ENCODE data around the gene DHFR2.
"Not testable (repeated sequence)": the region's sequence is repeated elsewhere in the genome, so short reads cannot be mapped to it uniquely, and the experiment has no call there.

Gene DHFR2

DNA sequence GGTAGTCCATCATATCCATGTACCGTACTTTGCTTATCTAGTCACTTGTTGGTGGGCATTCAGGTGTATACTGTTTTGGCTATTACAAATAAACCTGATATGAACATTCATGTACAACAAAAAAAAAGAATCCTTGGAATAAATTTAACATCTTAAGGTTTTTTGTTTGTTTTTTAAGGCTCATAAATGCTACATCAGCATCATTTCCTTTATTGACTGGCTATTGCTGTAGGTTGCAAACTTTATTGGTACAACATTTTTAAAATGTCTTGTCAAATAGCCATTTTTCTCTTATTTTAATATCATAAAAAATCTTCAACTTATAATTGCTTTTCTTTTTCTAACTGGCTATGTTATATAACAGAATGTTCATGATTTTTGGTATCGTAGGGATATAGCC lies 16.2 kb downstream of the DHFR2 start:
- H3K9ac ChIP-seq (ENCODE audit: low read length): no peak overlapping the region
- H2AK5ac ChIP-seq (ENCODE audit: low read length, severe bottlenecking): no peak overlapping the region
- H3K23ac ChIP-seq (ENCODE audit: low read length in 2 of 2): no peak overlapping the region
- no peak overlapping the region for H3K18ac ChIP-seq (ENCODE audit: low read depth in 1 of 2, low read length in 2 of 2)
- H3K36me3 ChIP-seq (ENCODE audit: control insufficient read depth in 1 of 2, insufficient read depth in 2 of 2, low read depth in 1 of 2, low read length in 2 of 2): peaks cover 12 to 17% of the 10 kb centered on the region in 2 experiments
- no peak overlapping the region for H2AFZ ChIP-seq (ENCODE audit: low read depth, low read length)
- H4K91ac ChIP-seq (ENCODE audit: low read length): no peak overlapping the region
- H3K4ac ChIP-seq (ENCODE audit: low read depth in 1 of 2, low read length in 2 of 2): no peak overlapping the region
- no peak overlapping the region for H2BK5ac ChIP-seq (ENCODE audit: low read depth, low read length, poor library complexity, severe bottlenecking)
- no peak overlapping the region for H3K4me3 ChIP-seq (ENCODE audit: insufficient read depth in 1 of 2, low read depth in 1 of 2, low read length in 2 of 2)
- H3K79me1 ChIP-seq (replicated peaks; ENCODE audit: low read length, poor library complexity, severe bottlenecking): peaks cover 5% of the 10 kb centered on the region
- no peak overlapping the region for H3K14ac ChIP-seq (ENCODE audit: low read length in 2 of 2)
- no peak overlapping the region for H2BK12ac ChIP-seq (ENCODE audit: low read length in 2 of 2)
- no CpG with 5 or more reads among the region's 2 CpGs for WGBS
- H3K9me3 ChIP-seq (ENCODE audit: control insufficient read depth, low read length): no peaks in the 10 kb centered on the region
- H3K27me3 ChIP-seq (ENCODE audit: control insufficient read depth in 1 of 2, insufficient read depth in 1 of 2, low read length in 2 of 2): no peaks in the 10 kb centered on the region
- H2BK120ac ChIP-seq (ENCODE audit: low read depth, low read length): no peak overlapping the region
- H3K27ac ChIP-seq (ENCODE audit: low read length, poor library complexity, severe bottlenecking): no peak overlapping the region
- H4K8ac ChIP-seq (ENCODE audit: low read length): no peak overlapping the region
- no peaks in the 10 kb centered on the region for H3K4me1 ChIP-seq (ENCODE audit: control insufficient read depth, insufficient read depth, low read depth, low read length)
- H2BK15ac ChIP-seq (ENCODE audit: low read depth, poor library complexity, severe bottlenecking): no peak overlapping the region
- no peak for DNase-seq
- no peak overlapping the region for H3K4me2 ChIP-seq (ENCODE audit: low read length, poor library complexity, severe bottlenecking)

DNA sequence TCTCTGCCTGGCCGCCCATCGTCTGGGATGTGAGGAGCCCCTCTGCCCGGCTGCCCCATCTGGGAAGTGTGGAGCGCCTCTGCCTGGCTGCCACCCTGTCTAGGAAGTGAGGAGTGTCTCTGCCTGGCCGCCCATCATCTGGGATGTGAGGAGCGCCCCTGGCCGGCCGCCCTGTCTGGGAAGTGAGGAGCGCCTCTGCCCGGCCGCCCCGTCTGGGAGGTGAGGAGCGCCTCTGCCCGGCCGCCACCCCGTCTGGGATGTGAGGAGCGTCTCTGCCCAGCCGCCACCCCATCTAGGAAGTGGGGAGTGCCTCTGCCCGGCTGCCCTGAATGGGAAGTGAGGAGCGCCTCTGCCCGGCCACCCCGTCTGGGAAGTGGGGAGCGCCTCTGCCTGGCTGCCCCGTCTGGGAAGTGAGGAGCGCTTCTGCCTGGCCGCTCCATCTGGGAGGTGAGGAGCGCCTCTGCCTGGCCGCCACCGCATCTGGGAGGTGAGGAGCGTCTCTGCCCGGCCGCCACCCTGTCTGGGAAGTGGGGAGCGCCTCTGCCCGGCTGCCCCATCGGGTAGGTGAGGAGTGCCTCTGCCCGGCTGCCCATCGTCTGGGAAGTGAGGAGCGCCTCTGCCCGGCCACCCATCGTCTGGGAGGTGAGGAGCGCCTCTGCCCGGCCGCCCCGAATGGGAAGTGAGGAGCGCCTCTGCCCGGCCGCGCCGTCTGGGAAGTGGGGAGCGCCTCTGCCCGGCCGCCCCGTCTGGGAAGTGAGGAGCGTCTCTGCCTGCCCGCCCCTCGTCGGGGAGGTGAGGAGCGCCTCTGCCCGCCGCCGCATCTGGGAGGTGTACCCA lies 18.4 kb downstream of the DHFR2 start:
- H3K4ac ChIP-seq (ENCODE audit: low read depth in 1 of 2, low read length in 2 of 2); H3K9me3 ChIP-seq (ENCODE audit: control insufficient read depth, low read length); H2BK5ac ChIP-seq (ENCODE audit: low read depth, low read length, poor library complexity, severe bottlenecking); H3K18ac ChIP-seq (ENCODE audit: low read depth in 1 of 2, low read length in 2 of 2); H2AFZ ChIP-seq (ENCODE audit: low read depth, low read length); H3K23ac ChIP-seq (ENCODE audit: low read length in 2 of 2); H3K9ac ChIP-seq (ENCODE audit: low read length); H2BK15ac ChIP-seq (ENCODE audit: low read depth, poor library complexity, severe bottlenecking); H3K4me3 ChIP-seq (ENCODE audit: insufficient read depth in 1 of 2, low read depth in 1 of 2, low read length in 2 of 2); H4K91ac ChIP-seq (ENCODE audit: low read length); H3K27me3 ChIP-seq (ENCODE audit: control insufficient read depth in 1 of 2, insufficient read depth in 1 of 2, low read length in 2 of 2); H3K14ac ChIP-seq (ENCODE audit: low read length in 2 of 2); H3K79me1 ChIP-seq (replicated peaks; ENCODE audit: low read length, poor library complexity, severe bottlenecking); H3K27ac ChIP-seq (ENCODE audit: low read length, poor library complexity, severe bottlenecking); H2BK120ac ChIP-seq (ENCODE audit: low read depth, low read length); H3K4me1 ChIP-seq (ENCODE audit: control insufficient read depth, insufficient read depth, low read depth, low read length); H2AK5ac ChIP-seq (ENCODE audit: low read length, severe bottlenecking); DNase-seq; H3K4me2 ChIP-seq (ENCODE audit: low read length, poor library complexity, severe bottlenecking); H4K8ac ChIP-seq (ENCODE audit: low read length); H2BK12ac ChIP-seq (ENCODE audit: low read length in 2 of 2): not testable (repeated sequence)
- WGBS: 97% methylated on average over 61 of the region's 61 CpGs
- peaks cover 12 to 17% of the 10 kb centered on the region in 2 experiments for H3K36me3 ChIP-seq (ENCODE audit: control insufficient read depth in 1 of 2, insufficient read depth in 2 of 2, low read depth in 1 of 2, low read length in 2 of 2)

DNA sequence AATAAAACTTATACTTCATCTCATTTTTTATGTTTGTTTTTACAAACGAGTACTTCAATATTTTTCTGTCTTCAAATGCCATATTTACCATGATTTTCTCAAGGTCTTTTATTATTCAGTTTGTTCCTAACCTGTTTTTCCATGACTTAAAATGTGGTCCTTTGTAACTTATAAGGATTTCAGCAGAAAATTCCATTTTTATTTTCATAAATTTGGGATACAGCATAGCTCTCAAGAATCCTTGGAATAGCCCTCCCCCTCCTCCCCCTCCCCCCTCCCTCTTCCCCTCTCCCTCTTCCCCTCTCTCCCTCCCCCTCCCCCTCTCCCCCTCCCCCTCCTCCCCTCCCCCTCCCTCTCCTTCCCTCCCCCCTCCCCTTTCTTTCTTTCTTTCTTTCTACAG lies 19.4 kb downstream of the DHFR2 start:
- no peaks in the 10 kb centered on the region for H3K27me3 ChIP-seq (ENCODE audit: control insufficient read depth in 1 of 2, insufficient read depth in 1 of 2, low read length in 2 of 2)
- peak; percentile 8 for DNase-seq
- no CpG with 5 or more reads among the region's 1 CpG for WGBS
- no peaks in the 10 kb centered on the region for H3K4me1 ChIP-seq (ENCODE audit: control insufficient read depth, insufficient read depth, low read depth, low read length)
- no peak overlapping the region for H3K4me2 ChIP-seq (ENCODE audit: low read length, poor library complexity, severe bottlenecking)
- H3K9ac ChIP-seq (ENCODE audit: low read length): no peak overlapping the region
- H4K91ac ChIP-seq (ENCODE audit: low read length): no peak overlapping the region
- H2AFZ ChIP-seq (ENCODE audit: low read depth, low read length): no peak overlapping the region
- no peak overlapping the region for H3K18ac ChIP-seq (ENCODE audit: low read depth in 1 of 2, low read length in 2 of 2)
- H3K79me1 ChIP-seq (replicated peaks; ENCODE audit: low read length, poor library complexity, severe bottlenecking): peaks cover 2% of the 10 kb centered on the region
- no peak overlapping the region for H2BK12ac ChIP-seq (ENCODE audit: low read length in 2 of 2)
- H2AK5ac ChIP-seq (ENCODE audit: low read length, severe bottlenecking): no peak overlapping the region
- peaks cover 12 to 17% of the 10 kb centered on the region in 2 experiments for H3K36me3 ChIP-seq (ENCODE audit: control insufficient read depth in 1 of 2, insufficient read depth in 2 of 2, low read depth in 1 of 2, low read length in 2 of 2)
- no peak overlapping the region for H4K8ac ChIP-seq (ENCODE audit: low read length)
- no peak overlapping the region for H3K4ac ChIP-seq (ENCODE audit: low read depth in 1 of 2, low read length in 2 of 2)
- H3K23ac ChIP-seq (ENCODE audit: low read length in 2 of 2): no peak overlapping the region
- H2BK120ac ChIP-seq (ENCODE audit: low read depth, low read length): no peak overlapping the region
- no peak overlapping the region for H2BK5ac ChIP-seq (ENCODE audit: low read depth, low read length, poor library complexity, severe bottlenecking)
- no peak overlapping the region for H2BK15ac ChIP-seq (ENCODE audit: low read depth, poor library complexity, severe bottlenecking)
- no peak overlapping the region for H3K14ac ChIP-seq (ENCODE audit: low read length in 2 of 2)
- no peak overlapping the region for H3K27ac ChIP-seq (ENCODE audit: low read length, poor library complexity, severe bottlenecking)
- no peaks in the 10 kb centered on the region for H3K9me3 ChIP-seq (ENCODE audit: control insufficient read depth, low read length)
- H3K4me3 ChIP-seq (ENCODE audit: insufficient read depth in 1 of 2, low read depth in 1 of 2, low read length in 2 of 2): no peak overlapping the region

GRCh38 chr3:94036909-94037507 lies 25.7 kb downstream of the DHFR2 start:
- no peak overlapping the region for H3K4me3 ChIP-seq (ENCODE audit: insufficient read depth in 1 of 2, low read depth in 1 of 2, low read length in 2 of 2)

More at GRCh38 chr3:94036909-94037507, 25.7 kb downstream of the DHFR2 start:
- H3K79me1 ChIP-seq (replicated peaks; ENCODE audit: low read length, poor library complexity, severe bottlenecking): peaks cover 3% of the 10 kb centered on the region
- no peak overlapping the region for H2BK5ac ChIP-seq (ENCODE audit: low read depth, low read length, poor library complexity, severe bottlenecking)
- no peak overlapping the region for H3K23ac ChIP-seq (ENCODE audit: low read length in 2 of 2)
- no peaks in the 10 kb centered on the region for H3K27me3 ChIP-seq (ENCODE audit: control insufficient read depth in 1 of 2, insufficient read depth in 1 of 2, low read length in 2 of 2)
- H3K9ac ChIP-seq (ENCODE audit: low read length): no peak overlapping the region
- peaks cover 0 to 3% of the 10 kb centered on the region in 2 experiments for H3K36me3 ChIP-seq (ENCODE audit: control insufficient read depth in 1 of 2, insufficient read depth in 2 of 2, low read depth in 1 of 2, low read length in 2 of 2)
- no peak overlapping the region for H4K91ac ChIP-seq (ENCODE audit: low read length)
- no peaks in the 10 kb centered on the region for H3K9me3 ChIP-seq (ENCODE audit: control insufficient read depth, low read length)
- no peaks in the 10 kb centered on the region for H3K4me1 ChIP-seq (ENCODE audit: control insufficient read depth, insufficient read depth, low read depth, low read length)
- H2BK120ac ChIP-seq (ENCODE audit: low read depth, low read length): no peak overlapping the region
- no peak overlapping the region for H2AK5ac ChIP-seq (ENCODE audit: low read length, severe bottlenecking)
- no peak overlapping the region for H3K4me2 ChIP-seq (ENCODE audit: low read length, poor library complexity, severe bottlenecking)
- no peak overlapping the region for H3K4ac ChIP-seq (ENCODE audit: low read depth in 1 of 2, low read length in 2 of 2)
- H3K27ac ChIP-seq (ENCODE audit: low read length, poor library complexity, severe bottlenecking): no peak overlapping the region
- WGBS: 56% methylated on average over 2 of the region's 3 CpGs
- H3K14ac ChIP-seq (ENCODE audit: low read length in 2 of 2): no peak overlapping the region
- H3K18ac ChIP-seq (ENCODE audit: low read depth in 1 of 2, low read length in 2 of 2): no peak overlapping the region
- H2BK12ac ChIP-seq (ENCODE audit: low read length in 2 of 2): no peak overlapping the region
- H2AFZ ChIP-seq (ENCODE audit: low read depth, low read length): no peak overlapping the region
- H2BK15ac ChIP-seq (ENCODE audit: low read depth, poor library complexity, severe bottlenecking): no peak overlapping the region
- DNase-seq: peak; percentile 46
- H4K8ac ChIP-seq (ENCODE audit: low read length): no peak overlapping the region

All from mesenchymal stem cell (in vitro differentiated cells and primary cell).